Adrenal gland (tissue), 5 donors: Measurements from ENCODE around the gene CDHR2.

Experiments used
- POLR2A ChIP-seq, 2 donors: fragments of 450-650 bp; IDR thresholded peaks; one replicate each; pipeline ENCODE4 v1.6.1; 2017; ENCODE audit warnings: antibody characterized with exemption in 2 of 2, mild to moderate bottlenecking in 2 of 2, moderate library complexity in 1 of 2
- TF ChIP-seq, protein P1 (sequence below), 6 experiments: fragments of 450-650 bp in 4 of 6; fragments of 200-600 bp in 2 of 6; sonication (generic) in 1 of 6; IDR thresholded peaks; 1 replicate in 5 of 6; 2 replicates in 1 of 6; pipeline versions ENCODE4 v1.5.1 to v1.8.0; 2016 to 2021; ENCODE audit warnings: antibody characterized with exemption in 6 of 6, mild to moderate bottlenecking in 2 of 6, moderate library complexity in 1 of 6
- donor health status: DM: no; HTN: no; CAD: no.

- TF ChIP-seq, protein P1, sequence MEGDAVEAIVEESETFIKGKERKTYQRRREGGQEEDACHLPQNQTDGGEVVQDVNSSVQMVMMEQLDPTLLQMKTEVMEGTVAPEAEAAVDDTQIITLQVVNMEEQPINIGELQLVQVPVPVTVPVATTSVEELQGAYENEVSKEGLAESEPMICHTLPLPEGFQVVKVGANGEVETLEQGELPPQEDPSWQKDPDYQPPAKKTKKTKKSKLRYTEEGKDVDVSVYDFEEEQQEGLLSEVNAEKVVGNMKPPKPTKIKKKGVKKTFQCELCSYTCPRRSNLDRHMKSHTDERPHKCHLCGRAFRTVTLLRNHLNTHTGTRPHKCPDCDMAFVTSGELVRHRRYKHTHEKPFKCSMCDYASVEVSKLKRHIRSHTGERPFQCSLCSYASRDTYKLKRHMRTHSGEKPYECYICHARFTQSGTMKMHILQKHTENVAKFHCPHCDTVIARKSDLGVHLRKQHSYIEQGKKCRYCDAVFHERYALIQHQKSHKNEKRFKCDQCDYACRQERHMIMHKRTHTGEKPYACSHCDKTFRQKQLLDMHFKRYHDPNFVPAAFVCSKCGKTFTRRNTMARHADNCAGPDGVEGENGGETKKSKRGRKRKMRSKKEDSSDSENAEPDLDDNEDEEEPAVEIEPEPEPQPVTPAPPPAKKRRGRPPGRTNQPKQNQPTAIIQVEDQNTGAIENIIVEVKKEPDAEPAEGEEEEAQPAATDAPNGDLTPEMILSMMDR (IDR thresholded peaks at IDR 0.05) = no peak
- TF ChIP-seq POLR2A (IDR thresholded peaks at IDR 0.05) = no peak
These were observed 78.4 kb downstream of the CDHR2 start for GRCh38 chr5:176627582-176627981.
